HG02759 (cell line): ENCODE results near the gene UNC93B1.
"Not testable (repeated sequence)": the region's sequence is repeated elsewhere in the genome, so short reads cannot be mapped to it uniquely, and the experiment has no call there.

ENCODE experiments used
- ATAC-seq: cut with Tn5 transposase; IDR thresholded peaks from one replicate; pipeline ENCODE4 v1.9.1; 2021; ENCODE audit warnings: mild to moderate bottlenecking, moderate library complexity; ENCODE audit not compliant: unreplicated experiment

UNC93B1 gene

DNA sequence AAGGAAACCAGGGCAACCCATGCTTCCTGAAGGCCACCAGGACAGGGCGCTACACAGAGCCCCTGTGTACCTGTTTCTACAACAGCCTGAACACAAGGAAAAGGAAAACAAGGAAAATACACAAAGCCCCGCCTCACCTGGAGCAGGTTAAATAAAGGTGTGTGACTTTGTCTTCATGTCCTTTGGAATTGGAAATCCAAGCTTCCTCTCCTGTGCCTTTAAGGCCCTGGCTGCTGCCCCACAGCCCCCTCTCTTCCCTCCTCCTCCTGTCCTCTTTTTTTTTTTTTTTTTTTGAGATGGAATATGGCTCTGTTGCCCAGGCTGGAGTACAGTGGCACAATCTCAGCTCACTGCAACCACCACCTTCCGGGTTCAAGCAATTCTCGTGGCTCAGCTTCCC lies 57.5 kb downstream of the UNC93B1 start:
- not testable (repeated sequence) for ATAC-seq

DNA sequence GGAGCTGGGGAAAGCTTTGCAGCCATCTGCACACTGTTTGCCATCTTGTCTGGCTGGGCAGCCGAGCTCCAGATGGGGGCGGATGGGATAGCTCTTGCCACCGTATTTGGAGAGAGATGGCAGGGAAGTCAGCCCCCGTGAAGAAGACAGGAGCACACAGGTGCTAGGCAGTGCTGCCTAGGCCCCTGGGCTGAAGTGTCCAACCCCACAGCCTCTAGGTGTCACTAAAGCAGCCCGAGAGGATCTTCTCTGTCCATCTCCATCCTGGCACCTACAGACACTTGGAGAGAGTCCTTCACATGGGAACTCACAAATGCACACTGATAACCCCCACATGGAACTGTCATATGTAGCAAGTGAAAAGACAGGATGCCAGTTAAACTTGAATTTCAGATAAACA lies 60.5 kb downstream of the UNC93B1 start:
- not testable (repeated sequence) for ATAC-seq
